CD4-positive, alpha-beta memory T cell (primary cell): Measurements from ENCODE around the gene ADGRV1. TPM values are rescaled to one million over a fixed set of nuclear protein-coding genes. Genes with fewer than 3 reads are reported as not detected.
"Not testable (repeated sequence)": the region's sequence is repeated elsewhere in the genome, so short reads cannot be mapped to it uniquely, and the experiment has no call there.

Experiments
- CTCF ChIA-PET: fragments of 350-600 bp; sonication (Branson Sonifier 250); formaldehyde crosslinking; loops from one replicate; lab custom pipeline; 2021; ENCODE audit warnings: inconsistent platforms; ENCODE audit not compliant: partially characterized antibody; lab: Charles Lee
- POLR2A ChIA-PET: fragments of 350-600 bp; sonication (Branson Sonifier 250); formaldehyde crosslinking; loops from one replicate; lab custom pipeline; 2021; ENCODE audit not compliant: partially characterized antibody; lab: Charles Lee
- DNase-seq, 5 donors: peaks; one replicate each; pipeline versions ENCODE4 v3.0.0 to v3.0.0-alpha.2; 2020 to 2022; ENCODE audit warnings: mixed read lengths in 1 of 5
- H3K27ac ChIP-seq: one replicate; pipeline ENCODE4 v1.7.0; 2013; ENCODE audit warnings: low read depth, low read length
- H3K27me3 ChIP-seq: 2 replicates; pipeline ENCODE4 v1.7.0; 2013; ENCODE audit warnings: mild to moderate bottlenecking, low read length, moderate library complexity; ENCODE audit not compliant: insufficient read depth
- H3K36me3 ChIP-seq: 2 replicates; pipeline ENCODE4 v1.7.0; 2013; ENCODE audit warnings: mild to moderate bottlenecking, low read length, moderate library complexity; ENCODE audit not compliant: insufficient read depth
- H3K4me1 ChIP-seq: 2 replicates; pipeline ENCODE4 v1.7.0; 2013; ENCODE audit warnings: mild to moderate bottlenecking, low read length, moderate library complexity; ENCODE audit not compliant: insufficient read depth
- H3K4me3 ChIP-seq, 2 donors: one replicate each; pipeline ENCODE4 v1.7.0; 2013; ENCODE audit warnings: low read length in 2 of 2, mild to moderate bottlenecking in 1 of 2
- H3K9me3 ChIP-seq, 2 donors: one replicate each; pipeline ENCODE4 v1.7.0; 2013; ENCODE audit warnings: low read length in 2 of 2, control low read depth in 1 of 2; ENCODE audit not compliant: control insufficient read depth in 1 of 2
- H3K27ac Mint-ChIP-seq, 7 donors: one replicate each; pipeline ENCODE4 v1.8.0; 2020 to 2021; ENCODE audit warnings: mixed read lengths in 7 of 7, mild to moderate bottlenecking in 6 of 7, inconsistent platforms in 3 of 7, moderate library complexity in 3 of 7
- H3K27me3 Mint-ChIP-seq, 2 donors: one replicate each; pipeline ENCODE4 v1.8.0; 2020 to 2021; ENCODE audit warnings: mixed read lengths in 2 of 2
- H3K36me3 Mint-ChIP-seq, 2 donors: one replicate each; pipeline ENCODE4 v1.8.0; 2020 to 2021; ENCODE audit warnings: mixed read lengths in 2 of 2, inconsistent platforms in 1 of 2, mild to moderate bottlenecking in 1 of 2
- H3K4me1 Mint-ChIP-seq, 4 donors: one replicate each; pipeline ENCODE4 v1.8.0; 2020 to 2021; ENCODE audit warnings: mixed read lengths in 4 of 4, mild to moderate bottlenecking in 1 of 4
- H3K4me3 Mint-ChIP-seq, 8 donors: one replicate each; pipeline ENCODE4 v1.8.0; 2020 to 2021; ENCODE audit warnings: mixed read lengths in 8 of 8, mild to moderate bottlenecking in 7 of 8, moderate library complexity in 6 of 8, inconsistent platforms in 3 of 8
- H3K9me3 Mint-ChIP-seq, 8 donors: one replicate each; pipeline ENCODE4 v1.8.0; 2020 to 2021; ENCODE audit warnings: mixed read lengths in 8 of 8, mild to moderate bottlenecking in 5 of 8, inconsistent platforms in 3 of 8, moderate library complexity in 1 of 8
- intact Hi-C: fragments of 100-400 bp; cut with micrococcal nuclease; formaldehyde crosslinking; loops from one replicate; pipeline ENCODE4 v1.15.1; 2023
- polyA plus RNA-seq, 2 donors: library from polyadenylated mRNA; unstranded; fragments of 300-500 nt; fragmentation: Illumina TruSeq; gene quantifications; one replicate each; pipeline ENCODE4 v1.2.3, GENCODE V29; 2021
- total RNA-seq, 2 experiments: library from RNA; stranded (reverse); gene quantifications; one replicate each; pipeline ENCODE4 v1.2.3, GENCODE V29; 2021

The ADGRV1 gene
- total and polyA plus RNA-seq, 4 experiments from 2014 or later: 0.09 to 0.22 TPM; not detected in 2

GRCh38 chr5:90575712-90576111 is 17.1 kb downstream of the ADGRV1 start:
- ChIA-PET CTCF (no interaction called here), POLR2A (interaction anchor here (0.6 kb wide), 1 partner anchor 10 kb away, joined by 3 read pairs; no protein-coding TSS in a partner anchor)
- Mint-ChIP-seq H3K27ac (no peak overlapping the region), H3K27me3 (peaks cover 17 to 23% of the 10 kb centered on the region in 2 donors), H3K4me1 (no peaks in the 10 kb centered on the region), H3K9me3 (peaks cover 0 to 29% (median 9%) of the 10 kb centered on the region in 8 donors), H3K36me3 (no peaks in the 10 kb centered on the region), H3K4me3 (no peak overlapping the region)
- Histone ChIP-seq H3K9me3 (no peaks in the 10 kb centered on the region), H3K36me3 (no peaks in the 10 kb centered on the region), H3K4me3 (no peak overlapping the region), H3K27me3 (no peaks in the 10 kb centered on the region), H3K27ac (no peak overlapping the region), H3K4me1 (no peaks in the 10 kb centered on the region)
- intact Hi-C loops: no loop called here
- DNase-seq: no peak

- H3K36me3 Mint-ChIP-seq, H3K4me3 ChIP-seq, H3K27ac Mint-ChIP-seq, H3K27ac ChIP-seq, H3K9me3 ChIP-seq, H3K36me3 ChIP-seq, H3K27me3 ChIP-seq, POLR2A ChIA-PET, DNase-seq, H3K4me1 Mint-ChIP-seq, intact Hi-C loops, H3K4me1 ChIP-seq, CTCF ChIA-PET, H3K4me3 Mint-ChIP-seq: not testable (repeated sequence)
- H3K9me3 Mint-ChIP-seq: peaks cover 0 to 30% (median 10%) of the 10 kb centered on the region in 8 donors
- peaks cover 17 to 22% of the 10 kb centered on the region in 2 donors for H3K27me3 Mint-ChIP-seq
Observed at GRCh38 chr5:90576566-90576965, 18.0 kb downstream of the ADGRV1 start.

GRCh38 chr5:90579905-90580304 is 21.3 kb downstream of the ADGRV1 start:
- H3K4me1 Mint-ChIP-seq, H3K36me3 Mint-ChIP-seq, H3K4me1 ChIP-seq, H3K4me3 Mint-ChIP-seq, H3K27me3 ChIP-seq, H3K36me3 ChIP-seq, H3K27ac Mint-ChIP-seq, H3K27ac ChIP-seq, POLR2A ChIA-PET, DNase-seq, intact Hi-C loops, H3K9me3 ChIP-seq, H3K4me3 ChIP-seq, CTCF ChIA-PET: not testable (repeated sequence)
- peaks cover 0 to 30% (median 10%) of the 10 kb centered on the region in 8 donors for H3K9me3 Mint-ChIP-seq
- H3K27me3 Mint-ChIP-seq: peaks cover 12 to 16% of the 10 kb centered on the region in 2 donors

- intact Hi-C loops: no loop called here
- Mint-ChIP-seq H3K27ac (no peak overlapping the region), H3K36me3 (no peaks in the 10 kb centered on the region), H3K4me3 (no peak overlapping the region), H3K27me3 (peaks cover 16 to 19% of the 10 kb centered on the region in 2 donors), H3K9me3 (peaks cover 0 to 30% (median 10%) of the 10 kb centered on the region in 8 donors), H3K4me1 (no peaks in the 10 kb centered on the region)
- CTCF ChIA-PET: no interaction called here
- Histone ChIP-seq H3K36me3 (no peaks in the 10 kb centered on the region), H3K4me1 (no peaks in the 10 kb centered on the region), H3K9me3 (no peaks in the 10 kb centered on the region), H3K27me3 (peaks cover 3% of the 10 kb centered on the region), H3K27ac (no peak overlapping the region), H3K4me3 (no peak overlapping the region)
- POLR2A ChIA-PET: no interaction called here
- no peak for DNase-seq
Observed at GRCh38 chr5:90581956-90582355, 23.4 kb downstream of the ADGRV1 start.

- H3K9me3 ChIP-seq: no peaks in the 10 kb centered on the region
- no peak overlapping the region for H3K4me3 Mint-ChIP-seq
- no peaks in the 10 kb centered on the region for H3K36me3 Mint-ChIP-seq
- peaks cover 3% of the 10 kb centered on the region for H3K27me3 ChIP-seq
- no peaks in the 10 kb centered on the region for H3K4me1 ChIP-seq
- no peaks in the 10 kb centered on the region for H3K36me3 ChIP-seq
- H3K4me1 Mint-ChIP-seq: no peaks in the 10 kb centered on the region
- ChIA-PET CTCF (no interaction called here), POLR2A (no interaction called here)
- H3K27ac Mint-ChIP-seq: no peak overlapping the region
- H3K27ac ChIP-seq: no peak overlapping the region
- no peak for DNase-seq
- peaks cover 23 to 25% of the 10 kb centered on the region in 2 donors for H3K27me3 Mint-ChIP-seq
- H3K9me3 Mint-ChIP-seq: peaks cover 0 to 4% (median 3%) of the 10 kb centered on the region in 8 donors
- intact Hi-C loops: no loop called here
- no peak overlapping the region for H3K4me3 ChIP-seq
Observed at GRCh38 chr5:90585337-90585986, 26.9 kb downstream of the ADGRV1 start.

- Histone ChIP-seq H3K27me3 (peaks cover 3% of the 10 kb centered on the region), H3K9me3 (no peaks in the 10 kb centered on the region), H3K4me1 (no peaks in the 10 kb centered on the region), H3K4me3 (no peak overlapping the region), H3K27ac (no peak overlapping the region), H3K36me3 (no peaks in the 10 kb centered on the region)
- no peaks in the 10 kb centered on the region for H3K4me1 Mint-ChIP-seq
- no peak for DNase-seq
- POLR2A ChIA-PET: no interaction called here
- no peaks in the 10 kb centered on the region for H3K9me3 Mint-ChIP-seq
- intact Hi-C loops: no loop called here
- H3K4me3 Mint-ChIP-seq: no peak overlapping the region
- no peak overlapping the region for H3K27ac Mint-ChIP-seq
- CTCF ChIA-PET: no interaction called here
- H3K27me3 Mint-ChIP-seq: peaks cover 21 to 23% of the 10 kb centered on the region in 2 donors
- no peaks in the 10 kb centered on the region for H3K36me3 Mint-ChIP-seq
Observed at GRCh38 chr5:90586469-90586868, 27.9 kb downstream of the ADGRV1 start.

GRCh38 chr5:90590170-90590569 is 31.6 kb downstream of the ADGRV1 start:
- H3K36me3 ChIP-seq: no peaks in the 10 kb centered on the region
- H3K27me3 Mint-ChIP-seq: peaks cover 13 to 19% of the 10 kb centered on the region in 2 donors
- H3K4me3 ChIP-seq: no peak overlapping the region
- intact Hi-C loops: no loop called here
- CTCF ChIA-PET: no interaction called here
- H3K27me3 ChIP-seq: peaks cover 3% of the 10 kb centered on the region
- H3K4me1 Mint-ChIP-seq: no peaks in the 10 kb centered on the region
- H3K9me3 ChIP-seq: no peaks in the 10 kb centered on the region
- no peaks in the 10 kb centered on the region for H3K4me1 ChIP-seq
- no peaks in the 10 kb centered on the region for H3K36me3 Mint-ChIP-seq
- POLR2A ChIA-PET: no interaction called here
- DNase-seq: no peak
- H3K4me3 Mint-ChIP-seq: no peak overlapping the region
- no peak overlapping the region for H3K27ac ChIP-seq
- H3K9me3 Mint-ChIP-seq: peaks cover 0 to 15% (median under 1%) of the 10 kb centered on the region in 8 donors
- no peak overlapping the region for H3K27ac Mint-ChIP-seq
